Right lobe of liver (tissue), 6 donors: Measurements from ENCODE around the gene DDX42. TPM values are rescaled to one million over a fixed set of nuclear protein-coding genes. Genes with fewer than 3 reads are reported as not detected.
"Not testable (repeated sequence)": the region's sequence is repeated elsewhere in the genome, so short reads cannot be mapped to it uniquely, and the experiment has no call there.

Experiments used
- ATAC-seq, 4 donors: fragments of 200-7000 bp; cut with Tn5 transposase; one replicate each; pipeline ENCODE4 v1.9.1; 2020; ENCODE audit warnings: mild to moderate bottlenecking in 4 of 4, moderate library complexity in 4 of 4
- DNase-seq, 3 donors: peaks; one replicate each; pipeline ENCODE4 v3.0.0-alpha.2; 2020
- H3K27ac ChIP-seq, 3 donors: fragments of 200-600 bp; one replicate each; pipeline ENCODE4 v1.8.0; 2022
- H3K27me3 ChIP-seq, 2 donors: fragments of 200-600 bp; one replicate each; pipeline ENCODE4 v1.8.0; 2022
- H3K36me3 ChIP-seq, 4 donors: fragments of 200-600 bp; sonication (generic) in 1 of 4; one replicate each; pipeline versions ENCODE4 v1.5.1 to v1.8.0; 2017 to 2022; ENCODE audit warnings: control low read depth in 1 of 4
- H3K4me1 ChIP-seq, 4 donors: fragments of 200-600 bp; sonication (generic) in 1 of 4; one replicate each; pipeline versions ENCODE4 v1.5.1 to v1.8.0; 2017 to 2022; ENCODE audit warnings: control low read depth in 1 of 4
- H3K4me3 ChIP-seq, 3 donors: fragments of 200-600 bp; one replicate each; pipeline ENCODE4 v1.8.0; 2022
- H3K9me3 ChIP-seq, 4 donors: fragments of 200-600 bp; sonication (generic) in 1 of 4; one replicate each; pipeline versions ENCODE4 v1.5.1 to v1.8.0; 2017 to 2022; ENCODE audit warnings: control low read depth in 1 of 4
- CTCF ChIP-seq, 4 donors: fragments of 200-600 bp in 3 of 4; fragments of 450-650 bp in 1 of 4; IDR thresholded peaks; one replicate each; pipeline versions ENCODE4 v1.5.1 to v1.8.0; 2016 to 2022; ENCODE audit warnings: antibody characterized with exemption in 4 of 4, mild to moderate bottlenecking in 2 of 4
- POLR2A ChIP-seq: fragments of 450-650 bp; IDR thresholded peaks from one replicate; pipeline ENCODE4 v1.6.1; 2017; ENCODE audit warnings: antibody characterized with exemption, mild to moderate bottlenecking
- WGBS: methylation state at CpG from one replicate; pipeline ENCODE4 v1.1.6; 2018; ENCODE audit warnings: low coverage, low lambda C conversion rate; ENCODE audit not compliant: insufficient coverage; ENCODE audit errors: missing lambda C conversion rate; 5-methylcytosine and 5-hydroxymethylcytosine counted together
- intact Hi-C, 2 donors: fragments of 100-400 bp; cut with DNase I; formaldehyde crosslinking; loops; one replicate each; pipeline versions ENCODE4 v1.11.2 to v1.14.1; 2022
- total RNA-seq, 6 experiments: library from RNA; depleted of rRNA in 2 of 6; stranded (reverse); fragments of >200 nt in 2 of 6; fragmentation: NEBNext Ultra II Directional in 3 of 6; extraction: Animal tissue kit (Norgen Biotek cat#: 25700) in 3 of 6; gene quantifications; one replicate each; pipeline versions ENCODE4 v1.1.0 to v1.2.4, GENCODE V29; 2016 to 2023
- donor health status: DM: no; HTN: yes; CAD: no.
- donor health status: DM: no; HTN: no; CAD: no.
- donor health status: DM: no; HTN: no; CAD: no.
- donor health status: DM: no; HTN: yes; CAD: no.
- donor health status: DM: no; HTN: yes; CAD: no.

Gene DDX42
- total RNA-seq, 6 experiments from 2014 or later: 28.5 to 45.2 (median 36.2) TPM

- TF ChIP-seq POLR2A (no peak), CTCF (IDR thresholded peaks at IDR 0.05) (no peak)
- ATAC-seq (peak in 1 of 4 donors; percentile 0), DNase-seq (peak in 2 of 3 donors; percentile 60 to 70)
- Histone ChIP-seq H3K9me3 (peaks cover 0 to 3% (median 0%) of the 10 kb centered on the region in 4 donors), H3K27me3 (no peaks in the 10 kb centered on the region), H3K27ac (peak overlapping the region; percentile 74 to 92 (median 83)), H3K36me3 (no peaks in the 10 kb centered on the region), H3K4me1 (peaks cover 3 to 49% (median 27%) of the 10 kb centered on the region in 4 donors), H3K4me3 (peak overlapping the region; percentile 72 to 91 (median 90))
- intact Hi-C loops: no loop called here
- WGBS: 0% methylated on average over 13 of the region's 36 CpGs
Observed at GRCh38 chr17:63842173-63842539, 68.2 kb downstream of the DDX42 start.

- H3K27me3 ChIP-seq: no peaks in the 10 kb centered on the region
- H3K27ac ChIP-seq: peak within 1 kb of the TSS; percentile 74 to 92 (median 83)
- no peaks in the 10 kb centered on the region for H3K36me3 ChIP-seq
- H3K4me3 ChIP-seq: peak within 1 kb of the TSS; percentile 72 to 91 (median 90)
- intact Hi-C loops: no loop called here
- TF ChIP-seq POLR2A (peak; percentile 84), CTCF (IDR thresholded peaks at IDR 0.05) (peak in 2 of 4 donors; percentile 4 to 22)
- DNase-seq (peak; percentile 100), ATAC-seq (peak; percentile 87 to 93 (median 88))
- 0% methylated on average over 15 of the region's 92 CpGs for WGBS
- peaks cover 0 to 3% (median 0%) of the 10 kb centered on the region in 4 donors for H3K9me3 ChIP-seq
- peaks cover 3 to 43% (median 26%) of the 10 kb centered on the region in 4 donors for H3K4me1 ChIP-seq
Observed at GRCh38 chr17:63842540-63843386, 68.8 kb downstream of the DDX42 start, which contains the start of gene SMARCD2. Gene SMARCD2, minus strand, starts transcription at chr17:63842685. Its CDS starts 11 bp downstream, at chr17:63842674.

- WGBS: 4% methylated on average over 14 of the region's 19 CpGs
- intact Hi-C loops, H3K9me3 ChIP-seq, DNase-seq, H3K36me3 ChIP-seq, H3K27me3 ChIP-seq: not testable (repeated sequence)
- peak in 2 of 4 donors; percentile 2 to 3 for ATAC-seq
- peak overlapping the region; percentile 57 to 90 (median 72) for H3K4me3 ChIP-seq
- H3K27ac ChIP-seq: peak overlapping the region; percentile 66 to 92 (median 75)
- H3K4me1 ChIP-seq: peaks cover 3 to 36% (median 20%) of the 10 kb centered on the region in 4 donors
Observed at GRCh38 chr17:63843387-63843888, 69.5 kb downstream of the DDX42 start.

- 71% methylated on average over 9 of the region's 9 CpGs for WGBS
- no peak for TF ChIP-seq CTCF (IDR thresholded peaks at IDR 0.05)
- TF ChIP-seq POLR2A: no peak
- H3K4me3 ChIP-seq: peak overlapping the region; percentile 57 to 90 (median 72)
Observed at GRCh38 chr17:63843910-63844677, 70.1 kb downstream of the DDX42 start.

More at GRCh38 chr17:63843910-63844677, 70.1 kb downstream of the DDX42 start:
- Histone ChIP-seq H3K9me3 (peaks cover 0 to 3% (median 0%) of the 10 kb centered on the region in 4 donors), H3K4me1 (peaks cover 3 to 31% (median 17%) of the 10 kb centered on the region in 4 donors), H3K27me3 (no peaks in the 10 kb centered on the region), H3K27ac (peak overlapping the region in 2 of 3 donors; percentile 66 to 92), H3K36me3 (no peaks in the 10 kb centered on the region)
- ATAC-seq: no peak
- intact Hi-C loops: no loop called here
- no peak for DNase-seq
